ENCODE data around the gene LIN52. TPM values are rescaled to one million over a fixed set of nuclear protein-coding genes. Genes with fewer than 3 reads are reported as not detected.

LIN52 gene
- total and polyA plus RNA-seq, 2 experiments from 2014 or later = 8.0 to 8.7 TPM

- Histone ChIP-seq H3K27me3 (replicated peaks; ENCODE audit: insufficient read depth) (no peaks in the 10 kb centered on the region), H4K20me1 (ENCODE audit: insufficient read depth) (no peaks in the 10 kb centered on the region), H3K9me3 (ENCODE audit: low read depth) (no peaks in the 10 kb centered on the region), H3K79me2 (ENCODE audit: insufficient read depth) (no peaks in the 10 kb centered on the region), H3K27ac (no peak overlapping the region), H3K4me1 (ENCODE audit: insufficient read depth) (no peaks in the 10 kb centered on the region), H3K4me2 (ENCODE audit: unreplicated experiment) (no peak overlapping the region), H3K4me3 (no peak overlapping the region), H3K9me2 (ENCODE audit: insufficient read depth) (no peaks in the 10 kb centered on the region), H3K36me3 (ENCODE audit: low read depth) (no peaks in the 10 kb centered on the region), H3K9ac (no peak overlapping the region), H3F3A (ENCODE audit: insufficient read depth) (no peaks in the 10 kb centered on the region), H2AFZ (0 out of 2 replicates have a peak overlapping the region, but pooled peaks have one; percentile 11)
- no peak for TF ChIP-seq EZH2 (IDR thresholded peaks at IDR 0.05; ENCODE audit: insufficient read depth, poor library complexity, severe bottlenecking)
- TF ChIP-seq EZH2phosphoT487 (IDR thresholded peaks at IDR 0.05; ENCODE audit: insufficient read depth, low read depth) = no peak
- 23 to 27% methylated on average over 8 of the region's 8 CpGs for WGBS, 2 experiments (ENCODE audit: low coverage in 1 of 2, low lambda C conversion rate in 2 of 2, missing lambda C conversion rate in 2 of 2)
- in situ Hi-C loops (cut with MboI) = no loop called here
- DNase-seq = peak; percentile 2
Measured at GRCh38 chr14:74140374-74140850, 55.7 kb downstream of the LIN52 start.

DNA sequence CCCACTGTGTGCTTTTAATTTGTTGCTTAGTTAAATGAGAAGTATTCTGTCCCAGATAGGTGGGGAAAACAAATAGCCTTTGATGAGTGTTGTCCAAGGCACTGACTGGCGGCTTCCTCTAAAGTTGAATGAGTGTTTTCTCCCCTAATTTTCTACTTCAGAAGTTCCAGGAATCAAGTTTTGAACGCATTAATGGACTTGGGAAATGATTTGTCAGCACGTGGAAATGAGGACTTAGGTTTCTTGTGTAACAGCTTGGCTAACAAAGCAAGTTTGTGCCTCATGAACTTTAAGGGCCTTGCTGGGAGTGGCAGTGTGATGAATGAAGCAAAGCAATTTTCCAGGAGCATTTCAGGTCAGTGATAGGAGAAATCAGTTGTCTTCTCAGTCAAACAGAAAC is 56.9 kb downstream of the LIN52 start:
- Histone ChIP-seq H3K4me1 (ENCODE audit: insufficient read depth) (no peaks in the 10 kb centered on the region), H4K20me1 (ENCODE audit: insufficient read depth) (no peaks in the 10 kb centered on the region), H3F3A (ENCODE audit: insufficient read depth) (no peaks in the 10 kb centered on the region), H3K4me3 (no peak overlapping the region), H3K79me2 (ENCODE audit: insufficient read depth) (no peaks in the 10 kb centered on the region), H2AFZ (no peak overlapping the region), H3K27ac (no peak overlapping the region), H3K27me3 (replicated peaks; ENCODE audit: insufficient read depth) (no peaks in the 10 kb centered on the region), H3K9me2 (ENCODE audit: insufficient read depth) (no peaks in the 10 kb centered on the region), H3K36me3 (ENCODE audit: low read depth) (no peaks in the 10 kb centered on the region), H3K4me2 (ENCODE audit: unreplicated experiment) (no peak overlapping the region), H3K9ac (no peak overlapping the region), H3K9me3 (ENCODE audit: low read depth) (no peaks in the 10 kb centered on the region)
- no peak for TF ChIP-seq EZH2phosphoT487 (IDR thresholded peaks at IDR 0.05; ENCODE audit: insufficient read depth, low read depth)
- in situ Hi-C loops (cut with MboI) = no loop called here
- WGBS, 2 experiments (ENCODE audit: low coverage in 1 of 2, low lambda C conversion rate in 2 of 2, missing lambda C conversion rate in 2 of 2) = 50 to 51% methylated on average over 3 of the region's 3 CpGs
- peak; percentile 46 for DNase-seq

DNA sequence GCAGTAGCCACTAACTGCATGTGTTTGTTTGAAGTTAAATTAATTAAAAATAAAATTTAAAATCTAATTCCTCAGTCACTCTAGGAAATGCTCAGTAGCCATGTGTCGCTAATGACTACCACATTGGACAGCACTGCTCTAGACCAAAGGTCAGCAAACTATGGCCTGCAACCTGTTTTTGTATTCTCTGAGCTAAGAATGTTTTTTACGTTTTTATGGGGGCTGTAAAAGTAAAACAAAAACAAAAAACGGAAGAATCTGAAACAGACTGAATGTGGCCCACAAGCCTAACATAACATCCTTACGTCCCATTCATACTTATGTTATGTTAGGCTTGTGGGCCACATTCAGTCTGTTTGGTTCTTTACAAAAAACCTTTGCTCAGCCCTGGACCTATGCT is 57.8 kb downstream of the LIN52 start:
- DNase-seq = no peak
- no peaks in the 10 kb centered on the region for H3K9me2 ChIP-seq (ENCODE audit: insufficient read depth)
- H3K4me2 ChIP-seq (ENCODE audit: unreplicated experiment) = no peak overlapping the region
- H3K79me2 ChIP-seq (ENCODE audit: insufficient read depth) = no peaks in the 10 kb centered on the region
- H3F3A ChIP-seq (ENCODE audit: insufficient read depth) = no peaks in the 10 kb centered on the region
- H3K9me3 ChIP-seq (ENCODE audit: low read depth) = no peaks in the 10 kb centered on the region
- H3K36me3 ChIP-seq (ENCODE audit: low read depth) = no peaks in the 10 kb centered on the region
- no peak overlapping the region for H2AFZ ChIP-seq
- in situ Hi-C loops (cut with MboI) = no loop called here
- TF ChIP-seq EZH2 (IDR thresholded peaks at IDR 0.05; ENCODE audit: insufficient read depth, poor library complexity, severe bottlenecking) (no peak), EZH2phosphoT487 (IDR thresholded peaks at IDR 0.05; ENCODE audit: insufficient read depth, low read depth) (no peak)
- no peak overlapping the region for H3K27ac ChIP-seq
- 81 to 86% methylated on average over 4 of the region's 4 CpGs for WGBS, 2 experiments (ENCODE audit: low coverage in 1 of 2, low lambda C conversion rate in 2 of 2, missing lambda C conversion rate in 2 of 2)
- H4K20me1 ChIP-seq (ENCODE audit: insufficient read depth) = no peaks in the 10 kb centered on the region
- H3K27me3 ChIP-seq (replicated peaks; ENCODE audit: insufficient read depth) = no peaks in the 10 kb centered on the region
- H3K4me1 ChIP-seq (ENCODE audit: insufficient read depth) = no peaks in the 10 kb centered on the region
- no peak overlapping the region for H3K4me3 ChIP-seq
- H3K9ac ChIP-seq = no peak overlapping the region

DNA sequence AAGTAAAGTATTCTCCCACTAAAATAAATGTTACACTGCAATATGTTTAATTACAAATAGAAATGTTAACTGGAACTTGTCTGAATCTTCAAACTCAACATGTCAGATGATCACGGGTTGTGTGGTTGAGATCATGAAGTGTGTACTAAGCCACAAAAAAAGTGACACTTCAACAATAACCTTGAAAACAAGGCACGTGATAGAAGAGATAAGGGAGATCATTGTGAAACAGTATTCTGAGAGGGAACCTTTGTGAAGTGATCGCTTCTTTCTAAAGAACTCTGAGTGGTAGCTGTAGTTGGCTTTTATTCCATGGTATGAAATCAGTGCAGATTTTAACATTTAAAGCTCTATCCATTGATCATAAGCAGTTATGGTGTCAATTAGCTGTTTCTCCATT is 60.0 kb downstream of the LIN52 start:
- H3F3A ChIP-seq (ENCODE audit: insufficient read depth) = no peaks in the 10 kb centered on the region
- H3K79me2 ChIP-seq (ENCODE audit: insufficient read depth) = no peaks in the 10 kb centered on the region
- TF ChIP-seq EZH2phosphoT487 (IDR thresholded peaks at IDR 0.05; ENCODE audit: insufficient read depth, low read depth) (no peak), EZH2 (IDR thresholded peaks at IDR 0.05; ENCODE audit: insufficient read depth, poor library complexity, severe bottlenecking) (no peak)
- H3K4me3 ChIP-seq = no peak overlapping the region
- in situ Hi-C loops (cut with MboI) = no loop called here
- no peak overlapping the region for H3K4me2 ChIP-seq (ENCODE audit: unreplicated experiment)
- no peak overlapping the region for H3K27ac ChIP-seq
- H3K36me3 ChIP-seq (ENCODE audit: low read depth) = no peaks in the 10 kb centered on the region
- no peak for DNase-seq
- H3K9me3 ChIP-seq (ENCODE audit: low read depth) = no peaks in the 10 kb centered on the region
- H3K9ac ChIP-seq = no peak overlapping the region
- H3K27me3 ChIP-seq (replicated peaks; ENCODE audit: insufficient read depth) = no peaks in the 10 kb centered on the region
- H2AFZ ChIP-seq = no peak overlapping the region
- no peaks in the 10 kb centered on the region for H4K20me1 ChIP-seq (ENCODE audit: insufficient read depth)
- H3K9me2 ChIP-seq (ENCODE audit: insufficient read depth) = no peaks in the 10 kb centered on the region
- no peaks in the 10 kb centered on the region for H3K4me1 ChIP-seq (ENCODE audit: insufficient read depth)
- WGBS, 2 experiments (ENCODE audit: low coverage in 1 of 2, low lambda C conversion rate in 2 of 2, missing lambda C conversion rate in 2 of 2) = 96% methylated on average over 3 of the region's 3 CpGs

DNA sequence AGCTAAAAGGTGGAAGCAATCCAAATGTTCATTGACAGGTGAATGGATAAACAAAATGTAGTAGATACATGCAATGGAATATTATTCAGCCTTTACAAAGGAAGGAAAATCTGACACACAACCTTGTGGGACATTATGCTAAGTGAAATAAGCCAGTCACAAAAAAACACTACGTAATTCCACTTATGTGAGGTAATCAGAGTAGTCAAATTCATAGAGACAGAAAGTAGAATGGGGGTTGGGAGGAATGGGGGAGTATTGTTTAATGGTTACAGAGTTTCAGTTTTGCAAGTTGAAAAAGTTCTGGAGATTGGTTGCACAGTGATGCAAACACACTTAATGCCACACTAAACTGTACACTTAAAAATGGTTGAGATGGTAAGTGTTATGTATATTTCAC is 62.8 kb downstream of the LIN52 start:
- Histone ChIP-seq H3K27me3 (replicated peaks; ENCODE audit: insufficient read depth) (no peaks in the 10 kb centered on the region), H3K4me2 (ENCODE audit: unreplicated experiment) (no peak overlapping the region), H3K4me3 (no peak overlapping the region), H3F3A (ENCODE audit: insufficient read depth) (no peaks in the 10 kb centered on the region), H3K9me2 (ENCODE audit: insufficient read depth) (no peaks in the 10 kb centered on the region), H4K20me1 (ENCODE audit: insufficient read depth) (no peaks in the 10 kb centered on the region), H3K36me3 (ENCODE audit: low read depth) (no peaks in the 10 kb centered on the region), H2AFZ (no peak overlapping the region), H3K4me1 (ENCODE audit: insufficient read depth) (no peaks in the 10 kb centered on the region), H3K9ac (no peak overlapping the region), H3K27ac (no peak overlapping the region), H3K79me2 (ENCODE audit: insufficient read depth) (no peaks in the 10 kb centered on the region), H3K9me3 (ENCODE audit: low read depth) (no peaks in the 10 kb centered on the region)
- WGBS, 2 experiments (ENCODE audit: low coverage in 1 of 2, low lambda C conversion rate in 2 of 2, missing lambda C conversion rate in 2 of 2) = 91 to 93% methylated on average over 1 of the region's 1 CpG
- in situ Hi-C loops (cut with MboI) = no loop called here
- no peak for DNase-seq
- TF ChIP-seq EZH2phosphoT487 (IDR thresholded peaks at IDR 0.05; ENCODE audit: insufficient read depth, low read depth) (no peak), EZH2 (IDR thresholded peaks at IDR 0.05; ENCODE audit: insufficient read depth, poor library complexity, severe bottlenecking) (no peak)
